Coronary artery (tissue), 2 donors: ENCODE data around the gene CYTL1.
"Not testable (repeated sequence)": the region's sequence is repeated elsewhere in the genome, so short reads cannot be mapped to it uniquely, and the experiment has no call there.

Source experiments
- DNase-seq: peaks from one replicate; pipeline ENCODE4 v3.0.0-alpha.2; 2017; ENCODE audit warnings: low spot score
- H3K27ac ChIP-seq, 2 donors: fragments of 200-600 bp; sonication (generic); one replicate each; pipeline ENCODE4 v1.5.1; 2016 to 2019
- H3K4me3 ChIP-seq: fragments of 200-600 bp; sonication (generic); 2 replicates; pipeline ENCODE4 v1.5.1; 2016; ENCODE audit warnings: mild to moderate bottlenecking, moderate library complexity
- TF ChIP-seq, protein P1 (sequence below): fragments of 200-600 bp; sonication (generic); IDR thresholded peaks from one replicate; pipeline ENCODE4 v1.5.1; 2019; ENCODE audit warnings: antibody characterized with exemption

CYTL1 gene

DNA sequence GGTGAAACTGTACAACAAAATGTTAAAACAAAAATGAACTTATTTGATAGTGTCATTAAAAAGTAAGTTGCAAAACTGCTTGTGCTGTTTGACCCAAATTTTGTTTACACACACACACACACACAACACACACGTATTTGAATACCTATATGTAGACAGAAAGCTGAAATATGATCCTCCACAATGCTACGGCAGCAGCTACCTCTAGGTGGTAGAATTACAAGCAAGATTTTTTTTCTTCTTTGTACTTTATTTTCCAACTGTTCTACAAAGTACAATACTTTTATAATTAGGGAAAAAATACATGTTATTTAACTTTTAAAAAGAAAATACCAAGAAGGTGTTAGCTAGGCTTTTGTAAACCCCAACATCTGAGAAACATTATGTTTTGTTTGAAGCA lies 1.2 kb downstream of the CYTL1 start:
- TF ChIP-seq, protein P1, sequence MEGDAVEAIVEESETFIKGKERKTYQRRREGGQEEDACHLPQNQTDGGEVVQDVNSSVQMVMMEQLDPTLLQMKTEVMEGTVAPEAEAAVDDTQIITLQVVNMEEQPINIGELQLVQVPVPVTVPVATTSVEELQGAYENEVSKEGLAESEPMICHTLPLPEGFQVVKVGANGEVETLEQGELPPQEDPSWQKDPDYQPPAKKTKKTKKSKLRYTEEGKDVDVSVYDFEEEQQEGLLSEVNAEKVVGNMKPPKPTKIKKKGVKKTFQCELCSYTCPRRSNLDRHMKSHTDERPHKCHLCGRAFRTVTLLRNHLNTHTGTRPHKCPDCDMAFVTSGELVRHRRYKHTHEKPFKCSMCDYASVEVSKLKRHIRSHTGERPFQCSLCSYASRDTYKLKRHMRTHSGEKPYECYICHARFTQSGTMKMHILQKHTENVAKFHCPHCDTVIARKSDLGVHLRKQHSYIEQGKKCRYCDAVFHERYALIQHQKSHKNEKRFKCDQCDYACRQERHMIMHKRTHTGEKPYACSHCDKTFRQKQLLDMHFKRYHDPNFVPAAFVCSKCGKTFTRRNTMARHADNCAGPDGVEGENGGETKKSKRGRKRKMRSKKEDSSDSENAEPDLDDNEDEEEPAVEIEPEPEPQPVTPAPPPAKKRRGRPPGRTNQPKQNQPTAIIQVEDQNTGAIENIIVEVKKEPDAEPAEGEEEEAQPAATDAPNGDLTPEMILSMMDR, result no peak
- no peak for DNase-seq
- H3K27ac ChIP-seq, result no peak overlapping the region

DNA sequence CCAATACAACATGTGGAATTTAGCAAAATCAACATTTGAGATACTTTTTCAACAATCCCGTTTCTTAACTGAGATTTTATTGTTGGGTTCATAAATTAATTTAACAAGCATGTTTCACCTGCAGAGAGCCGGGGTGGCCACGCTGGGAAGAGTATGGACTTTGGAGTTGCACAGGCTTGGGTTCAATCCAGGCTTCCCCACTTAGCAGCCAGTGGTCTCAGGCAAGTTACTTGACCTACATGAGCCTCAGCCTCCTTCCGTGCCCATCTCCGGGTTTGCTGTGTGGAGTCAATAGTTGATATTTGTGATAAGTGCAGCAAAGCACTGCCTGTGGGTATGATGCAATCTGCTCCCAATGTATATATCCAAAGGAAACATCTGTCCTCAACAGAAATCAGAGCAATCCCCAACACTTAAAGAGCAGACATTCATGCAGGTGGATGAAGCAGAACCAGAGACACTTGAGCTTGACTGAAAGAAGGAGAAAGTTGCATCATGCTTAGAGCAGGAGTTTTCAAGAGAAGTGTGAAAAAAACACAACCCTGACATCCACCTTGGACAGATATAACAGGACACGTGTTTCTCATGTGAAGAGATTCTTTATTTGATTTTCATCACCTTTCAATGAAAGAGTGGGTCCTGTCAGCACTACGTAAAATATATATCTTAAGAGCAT lies 5.1 kb downstream of the CYTL1 start:
- Histone ChIP-seq H3K4me3 (no peak overlapping the region), H3K27ac (no peak overlapping the region)
- DNase-seq, result no peak
- TF ChIP-seq, protein P1, result no peak

More for the DNA sequence above, 1.2 kb downstream of the CYTL1 start:
- no peak overlapping the region for H3K4me3 ChIP-seq

DNA sequence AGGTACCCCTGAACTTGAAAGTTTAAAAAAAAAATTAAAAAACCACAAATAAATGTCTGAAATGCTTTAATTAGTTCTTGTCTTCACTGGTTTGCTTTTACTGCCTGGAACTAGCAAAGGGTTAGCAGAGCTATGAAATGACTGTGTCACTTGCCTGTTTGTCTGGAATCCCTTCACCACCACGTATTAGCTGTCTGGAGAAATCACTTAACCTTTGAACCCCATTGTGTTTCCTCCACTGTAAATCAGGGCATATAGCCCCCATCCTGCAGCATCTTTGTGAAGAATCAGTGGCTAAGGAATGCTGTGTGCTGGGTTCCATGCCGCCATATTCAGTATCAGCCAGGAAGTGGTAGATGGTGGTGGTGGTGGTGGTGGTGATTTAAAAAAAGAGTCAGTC lies 6.3 kb downstream of the CYTL1 start:
- no peak for DNase-seq
- TF ChIP-seq, protein P1, result no peak
- Histone ChIP-seq H3K4me3 (no peak overlapping the region), H3K27ac (no peak overlapping the region)

DNA sequence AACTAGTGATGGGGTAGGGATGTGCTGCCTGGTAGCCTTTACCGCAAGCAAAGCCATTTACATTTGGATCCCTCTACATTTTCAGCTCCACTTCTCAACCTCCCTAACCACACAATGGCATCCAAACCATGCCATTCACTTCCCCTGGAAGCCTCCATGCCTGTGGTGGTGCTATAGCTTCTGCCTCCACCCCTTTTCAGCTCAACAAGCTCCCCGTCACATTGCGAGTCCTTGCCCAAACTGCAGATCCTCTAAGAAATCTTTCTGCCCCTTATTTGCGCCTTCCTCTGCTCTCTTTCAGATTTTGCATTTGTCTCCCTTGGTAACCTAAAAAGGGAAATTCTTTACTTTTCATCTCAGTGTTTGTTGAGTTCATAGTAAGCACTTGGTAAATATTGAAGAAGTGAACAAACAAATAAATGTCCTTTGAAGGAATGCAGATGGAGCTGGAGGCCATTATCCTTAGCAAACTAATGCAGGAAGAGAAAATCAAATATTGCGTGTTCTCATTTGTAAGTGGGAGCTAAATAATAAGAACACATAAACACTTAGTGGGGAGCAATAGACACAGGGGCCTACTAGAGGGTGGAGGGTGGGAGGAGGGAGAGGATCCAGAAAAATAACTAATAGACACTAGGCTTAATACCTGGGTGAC lies 6.9 kb downstream of the CYTL1 start:
- no peak for DNase-seq

DNA sequence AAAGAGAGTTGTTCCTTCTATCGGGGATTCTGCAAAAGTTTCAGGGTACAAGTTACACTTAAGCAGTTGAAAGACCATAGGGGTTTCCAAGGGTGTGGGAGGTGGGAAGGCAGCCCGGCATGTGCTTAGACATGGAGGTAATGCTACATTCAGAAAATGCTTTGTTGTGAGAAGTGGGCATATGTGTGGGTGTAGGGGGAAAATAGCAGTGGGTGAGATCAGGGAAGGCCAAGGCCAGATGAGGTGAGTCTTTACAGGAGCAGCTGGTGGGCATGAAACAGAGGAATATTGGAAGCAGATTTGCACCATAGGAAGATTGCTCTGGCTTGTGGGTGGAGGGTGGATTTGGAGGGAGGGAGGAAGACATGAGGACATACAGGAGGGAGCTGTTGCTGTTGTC lies 8.3 kb downstream of the CYTL1 start:
- no peak overlapping the region for H3K4me3 ChIP-seq
- TF ChIP-seq, protein P1, result no peak

More for the DNA sequence above, 6.9 kb downstream of the CYTL1 start:
- Histone ChIP-seq H3K27ac (no peak overlapping the region), H3K4me3 (no peak overlapping the region)
- TF ChIP-seq, protein P1, result no peak

DNA sequence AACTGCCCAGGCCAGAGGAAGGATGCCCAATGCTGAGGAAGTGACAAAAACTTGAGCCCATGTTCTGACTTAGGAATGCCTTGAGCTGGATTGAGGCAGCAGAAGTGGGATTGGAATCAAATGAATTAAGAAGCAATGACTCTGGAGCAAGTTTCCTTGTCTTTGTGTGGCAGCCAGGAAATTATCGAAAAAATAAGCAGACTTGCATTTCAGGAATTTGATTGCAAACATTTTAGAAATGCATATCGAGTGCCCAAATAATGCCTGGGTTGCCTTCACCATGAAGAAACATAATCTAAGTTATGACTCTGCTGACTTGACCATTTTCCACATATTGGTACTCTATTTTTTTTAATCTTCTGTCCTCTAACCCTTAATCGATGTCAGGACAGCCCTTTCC lies 9.5 kb downstream of the CYTL1 start:
- Histone ChIP-seq H3K27ac (no peak overlapping the region), H3K4me3 (no peak overlapping the region)
- no peak for DNase-seq
- TF ChIP-seq, protein P1, result no peak

More for the DNA sequence above, 8.3 kb downstream of the CYTL1 start:
- no peak overlapping the region for H3K27ac ChIP-seq
- no peak for DNase-seq

DNA sequence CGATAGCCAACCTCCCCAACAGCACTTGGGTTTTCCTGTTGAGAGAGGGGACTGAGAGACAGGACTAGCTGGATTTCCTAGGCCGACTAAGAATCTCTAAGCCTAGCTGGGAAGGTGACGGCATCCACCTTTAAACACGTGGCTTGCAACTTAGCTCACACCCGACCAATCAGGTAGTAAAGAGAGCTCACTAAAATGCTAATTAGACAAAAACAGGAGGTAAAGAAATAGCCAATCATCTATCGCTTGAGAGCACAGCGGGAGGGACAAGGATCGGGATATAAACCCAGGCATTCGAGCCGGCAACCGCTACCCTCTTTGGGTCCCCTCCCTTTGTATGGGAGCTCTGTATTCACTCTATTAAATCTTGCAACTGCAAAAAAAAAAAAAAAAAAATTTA lies 12.3 kb downstream of the CYTL1 start:
- not testable (repeated sequence) for DNase-seq, H3K4me3 ChIP-seq, H3K27ac ChIP-seq
